ENCODE data around the gene TGM5.

DNA sequence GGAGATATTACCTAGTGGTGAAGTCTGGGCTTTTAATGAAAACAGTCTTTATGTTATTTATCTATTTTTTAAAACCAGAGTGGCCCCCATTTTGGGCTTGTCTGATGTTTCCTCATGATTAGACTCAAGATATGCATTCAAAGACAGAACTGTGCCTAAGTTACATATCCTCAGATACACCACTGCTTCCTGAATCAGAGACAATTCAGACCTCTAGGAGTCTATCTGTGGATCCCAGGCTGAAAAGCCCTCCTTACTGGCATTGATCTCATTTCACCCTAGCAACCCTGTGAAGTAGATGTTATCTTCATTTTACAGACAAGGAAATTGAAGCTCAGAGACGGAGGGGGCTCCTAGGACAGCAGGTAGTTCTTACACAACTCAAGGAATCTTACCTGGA is 16.8 kb upstream of the TGM5 start:
- TF ChIP-seq, protein P1, sequence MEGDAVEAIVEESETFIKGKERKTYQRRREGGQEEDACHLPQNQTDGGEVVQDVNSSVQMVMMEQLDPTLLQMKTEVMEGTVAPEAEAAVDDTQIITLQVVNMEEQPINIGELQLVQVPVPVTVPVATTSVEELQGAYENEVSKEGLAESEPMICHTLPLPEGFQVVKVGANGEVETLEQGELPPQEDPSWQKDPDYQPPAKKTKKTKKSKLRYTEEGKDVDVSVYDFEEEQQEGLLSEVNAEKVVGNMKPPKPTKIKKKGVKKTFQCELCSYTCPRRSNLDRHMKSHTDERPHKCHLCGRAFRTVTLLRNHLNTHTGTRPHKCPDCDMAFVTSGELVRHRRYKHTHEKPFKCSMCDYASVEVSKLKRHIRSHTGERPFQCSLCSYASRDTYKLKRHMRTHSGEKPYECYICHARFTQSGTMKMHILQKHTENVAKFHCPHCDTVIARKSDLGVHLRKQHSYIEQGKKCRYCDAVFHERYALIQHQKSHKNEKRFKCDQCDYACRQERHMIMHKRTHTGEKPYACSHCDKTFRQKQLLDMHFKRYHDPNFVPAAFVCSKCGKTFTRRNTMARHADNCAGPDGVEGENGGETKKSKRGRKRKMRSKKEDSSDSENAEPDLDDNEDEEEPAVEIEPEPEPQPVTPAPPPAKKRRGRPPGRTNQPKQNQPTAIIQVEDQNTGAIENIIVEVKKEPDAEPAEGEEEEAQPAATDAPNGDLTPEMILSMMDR (IDR thresholded peaks at IDR 0.05): no peak
- TF ChIP-seq CBFB (CRISPR knock-in tag; IDR thresholded peaks at IDR 0.05; ENCODE audit: low read depth) (no peak), ETV6 (CRISPR knock-in tag; IDR thresholded peaks at IDR 0.05) (no peak), ELF4 (CRISPR knock-in tag; IDR thresholded peaks at IDR 0.05; ENCODE audit: low read depth) (no peak), FOXJ3 (CRISPR knock-in tag; IDR thresholded peaks at IDR 0.05; ENCODE audit: borderline replicate concordance) (no peak), SP1 (CRISPR knock-in tag; conservative IDR thresholded peaks at IDR 0.05) (no peak), PRRX2 (CRISPR knock-in tag; IDR thresholded peaks at IDR 0.05) (no peak), MXD4 (CRISPR knock-in tag; IDR thresholded peaks at IDR 0.05; ENCODE audit: borderline replicate concordance) (no peak)
- TF ChIP-seq, protein P2, sequence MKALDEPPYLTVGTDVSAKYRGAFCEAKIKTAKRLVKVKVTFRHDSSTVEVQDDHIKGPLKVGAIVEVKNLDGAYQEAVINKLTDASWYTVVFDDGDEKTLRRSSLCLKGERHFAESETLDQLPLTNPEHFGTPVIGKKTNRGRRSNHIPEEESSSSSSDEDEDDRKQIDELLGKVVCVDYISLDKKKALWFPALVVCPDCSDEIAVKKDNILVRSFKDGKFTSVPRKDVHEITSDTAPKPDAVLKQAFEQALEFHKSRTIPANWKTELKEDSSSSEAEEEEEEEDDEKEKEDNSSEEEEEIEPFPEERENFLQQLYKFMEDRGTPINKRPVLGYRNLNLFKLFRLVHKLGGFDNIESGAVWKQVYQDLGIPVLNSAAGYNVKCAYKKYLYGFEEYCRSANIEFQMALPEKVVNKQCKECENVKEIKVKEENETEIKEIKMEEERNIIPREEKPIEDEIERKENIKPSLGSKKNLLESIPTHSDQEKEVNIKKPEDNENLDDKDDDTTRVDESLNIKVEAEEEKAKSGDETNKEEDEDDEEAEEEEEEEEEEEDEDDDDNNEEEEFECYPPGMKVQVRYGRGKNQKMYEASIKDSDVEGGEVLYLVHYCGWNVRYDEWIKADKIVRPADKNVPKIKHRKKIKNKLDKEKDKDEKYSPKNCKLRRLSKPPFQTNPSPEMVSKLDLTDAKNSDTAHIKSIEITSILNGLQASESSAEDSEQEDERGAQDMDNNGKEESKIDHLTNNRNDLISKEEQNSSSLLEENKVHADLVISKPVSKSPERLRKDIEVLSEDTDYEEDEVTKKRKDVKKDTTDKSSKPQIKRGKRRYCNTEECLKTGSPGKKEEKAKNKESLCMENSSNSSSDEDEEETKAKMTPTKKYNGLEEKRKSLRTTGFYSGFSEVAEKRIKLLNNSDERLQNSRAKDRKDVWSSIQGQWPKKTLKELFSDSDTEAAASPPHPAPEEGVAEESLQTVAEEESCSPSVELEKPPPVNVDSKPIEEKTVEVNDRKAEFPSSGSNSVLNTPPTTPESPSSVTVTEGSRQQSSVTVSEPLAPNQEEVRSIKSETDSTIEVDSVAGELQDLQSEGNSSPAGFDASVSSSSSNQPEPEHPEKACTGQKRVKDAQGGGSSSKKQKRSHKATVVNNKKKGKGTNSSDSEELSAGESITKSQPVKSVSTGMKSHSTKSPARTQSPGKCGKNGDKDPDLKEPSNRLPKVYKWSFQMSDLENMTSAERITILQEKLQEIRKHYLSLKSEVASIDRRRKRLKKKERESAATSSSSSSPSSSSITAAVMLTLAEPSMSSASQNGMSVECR (CRISPR knock-in tag; IDR thresholded peaks at IDR 0.05; ENCODE audit: borderline replicate concordance): no peak
- TF ChIP-seq, protein P3, sequence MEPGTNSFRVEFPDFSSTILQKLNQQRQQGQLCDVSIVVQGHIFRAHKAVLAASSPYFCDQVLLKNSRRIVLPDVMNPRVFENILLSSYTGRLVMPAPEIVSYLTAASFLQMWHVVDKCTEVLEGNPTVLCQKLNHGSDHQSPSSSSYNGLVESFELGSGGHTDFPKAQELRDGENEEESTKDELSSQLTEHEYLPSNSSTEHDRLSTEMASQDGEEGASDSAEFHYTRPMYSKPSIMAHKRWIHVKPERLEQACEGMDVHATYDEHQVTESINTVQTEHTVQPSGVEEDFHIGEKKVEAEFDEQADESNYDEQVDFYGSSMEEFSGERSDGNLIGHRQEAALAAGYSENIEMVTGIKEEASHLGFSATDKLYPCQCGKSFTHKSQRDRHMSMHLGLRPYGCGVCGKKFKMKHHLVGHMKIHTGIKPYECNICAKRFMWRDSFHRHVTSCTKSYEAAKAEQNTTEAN (CRISPR knock-in tag; IDR thresholded peaks at IDR 0.05): no peak
- TF ChIP-seq, protein P4, sequence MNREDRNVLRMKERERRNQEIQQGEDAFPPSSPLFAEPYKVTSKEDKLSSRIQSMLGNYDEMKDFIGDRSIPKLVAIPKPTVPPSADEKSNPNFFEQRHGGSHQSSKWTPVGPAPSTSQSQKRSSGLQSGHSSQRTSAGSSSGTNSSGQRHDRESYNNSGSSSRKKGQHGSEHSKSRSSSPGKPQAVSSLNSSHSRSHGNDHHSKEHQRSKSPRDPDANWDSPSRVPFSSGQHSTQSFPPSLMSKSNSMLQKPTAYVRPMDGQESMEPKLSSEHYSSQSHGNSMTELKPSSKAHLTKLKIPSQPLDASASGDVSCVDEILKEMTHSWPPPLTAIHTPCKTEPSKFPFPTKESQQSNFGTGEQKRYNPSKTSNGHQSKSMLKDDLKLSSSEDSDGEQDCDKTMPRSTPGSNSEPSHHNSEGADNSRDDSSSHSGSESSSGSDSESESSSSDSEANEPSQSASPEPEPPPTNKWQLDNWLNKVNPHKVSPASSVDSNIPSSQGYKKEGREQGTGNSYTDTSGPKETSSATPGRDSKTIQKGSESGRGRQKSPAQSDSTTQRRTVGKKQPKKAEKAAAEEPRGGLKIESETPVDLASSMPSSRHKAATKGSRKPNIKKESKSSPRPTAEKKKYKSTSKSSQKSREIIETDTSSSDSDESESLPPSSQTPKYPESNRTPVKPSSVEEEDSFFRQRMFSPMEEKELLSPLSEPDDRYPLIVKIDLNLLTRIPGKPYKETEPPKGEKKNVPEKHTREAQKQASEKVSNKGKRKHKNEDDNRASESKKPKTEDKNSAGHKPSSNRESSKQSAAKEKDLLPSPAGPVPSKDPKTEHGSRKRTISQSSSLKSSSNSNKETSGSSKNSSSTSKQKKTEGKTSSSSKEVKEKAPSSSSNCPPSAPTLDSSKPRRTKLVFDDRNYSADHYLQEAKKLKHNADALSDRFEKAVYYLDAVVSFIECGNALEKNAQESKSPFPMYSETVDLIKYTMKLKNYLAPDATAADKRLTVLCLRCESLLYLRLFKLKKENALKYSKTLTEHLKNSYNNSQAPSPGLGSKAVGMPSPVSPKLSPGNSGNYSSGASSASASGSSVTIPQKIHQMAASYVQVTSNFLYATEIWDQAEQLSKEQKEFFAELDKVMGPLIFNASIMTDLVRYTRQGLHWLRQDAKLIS (CRISPR knock-in tag; IDR thresholded peaks at IDR 0.05; ENCODE audit: borderline replicate concordance): no peak
- TF ChIP-seq, protein P5, sequence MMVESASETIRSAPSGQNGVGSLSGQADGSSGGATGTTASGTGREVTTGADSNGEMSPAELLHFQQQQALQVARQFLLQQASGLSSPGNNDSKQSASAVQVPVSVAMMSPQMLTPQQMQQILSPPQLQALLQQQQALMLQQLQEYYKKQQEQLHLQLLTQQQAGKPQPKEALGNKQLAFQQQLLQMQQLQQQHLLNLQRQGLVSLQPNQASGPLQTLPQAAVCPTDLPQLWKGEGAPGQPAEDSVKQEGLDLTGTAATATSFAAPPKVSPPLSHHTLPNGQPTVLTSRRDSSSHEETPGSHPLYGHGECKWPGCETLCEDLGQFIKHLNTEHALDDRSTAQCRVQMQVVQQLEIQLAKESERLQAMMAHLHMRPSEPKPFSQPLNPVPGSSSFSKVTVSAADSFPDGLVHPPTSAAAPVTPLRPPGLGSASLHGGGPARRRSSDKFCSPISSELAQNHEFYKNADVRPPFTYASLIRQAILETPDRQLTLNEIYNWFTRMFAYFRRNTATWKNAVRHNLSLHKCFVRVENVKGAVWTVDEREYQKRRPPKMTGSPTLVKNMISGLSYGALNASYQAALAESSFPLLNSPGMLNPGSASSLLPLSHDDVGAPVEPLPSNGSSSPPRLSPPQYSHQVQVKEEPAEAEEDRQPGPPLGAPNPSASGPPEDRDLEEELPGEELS (CRISPR knock-in tag; IDR thresholded peaks at IDR 0.05): no peak
- TF ChIP-seq, protein P6, sequence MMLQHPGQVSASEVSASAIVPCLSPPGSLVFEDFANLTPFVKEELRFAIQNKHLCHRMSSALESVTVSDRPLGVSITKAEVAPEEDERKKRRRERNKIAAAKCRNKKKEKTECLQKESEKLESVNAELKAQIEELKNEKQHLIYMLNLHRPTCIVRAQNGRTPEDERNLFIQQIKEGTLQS (CRISPR knock-in tag; conservative IDR thresholded peaks at IDR 0.05): no peak
- TF ChIP-seq, protein P7, sequence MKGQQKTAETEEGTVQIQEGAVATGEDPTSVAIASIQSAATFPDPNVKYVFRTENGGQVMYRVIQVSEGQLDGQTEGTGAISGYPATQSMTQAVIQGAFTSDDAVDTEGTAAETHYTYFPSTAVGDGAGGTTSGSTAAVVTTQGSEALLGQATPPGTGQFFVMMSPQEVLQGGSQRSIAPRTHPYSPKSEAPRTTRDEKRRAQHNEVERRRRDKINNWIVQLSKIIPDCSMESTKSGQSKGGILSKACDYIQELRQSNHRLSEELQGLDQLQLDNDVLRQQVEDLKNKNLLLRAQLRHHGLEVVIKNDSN (CRISPR knock-in tag; IDR thresholded peaks at IDR 0.05): no peak

All from WTC11 (cell line).